WI38 (cell line): Measurements from ENCODE around the gene RFX2.
"Not testable (repeated sequence)": the region's sequence is repeated elsewhere in the genome, so short reads cannot be mapped to it uniquely, and the experiment has no call there.

ENCODE experiments used
- H3K4me3 ChIP-seq: 2 replicates; pipeline ENCODE4 v1.5.1; 2011; ENCODE audit warnings: low read depth, mild to moderate bottlenecking, control low read depth, low read length
- TF ChIP-seq, protein P1 (sequence below): IDR thresholded peaks from 2 replicates; pipeline ENCODE4 v1.5.1; 2012; ENCODE audit warnings: low read depth, mild to moderate bottlenecking, control low read depth, low read length

The RFX2 gene

GRCh38 chr19:6074709-6075403, 35.4 kb downstream of the RFX2 start:
- TF ChIP-seq, protein P1, sequence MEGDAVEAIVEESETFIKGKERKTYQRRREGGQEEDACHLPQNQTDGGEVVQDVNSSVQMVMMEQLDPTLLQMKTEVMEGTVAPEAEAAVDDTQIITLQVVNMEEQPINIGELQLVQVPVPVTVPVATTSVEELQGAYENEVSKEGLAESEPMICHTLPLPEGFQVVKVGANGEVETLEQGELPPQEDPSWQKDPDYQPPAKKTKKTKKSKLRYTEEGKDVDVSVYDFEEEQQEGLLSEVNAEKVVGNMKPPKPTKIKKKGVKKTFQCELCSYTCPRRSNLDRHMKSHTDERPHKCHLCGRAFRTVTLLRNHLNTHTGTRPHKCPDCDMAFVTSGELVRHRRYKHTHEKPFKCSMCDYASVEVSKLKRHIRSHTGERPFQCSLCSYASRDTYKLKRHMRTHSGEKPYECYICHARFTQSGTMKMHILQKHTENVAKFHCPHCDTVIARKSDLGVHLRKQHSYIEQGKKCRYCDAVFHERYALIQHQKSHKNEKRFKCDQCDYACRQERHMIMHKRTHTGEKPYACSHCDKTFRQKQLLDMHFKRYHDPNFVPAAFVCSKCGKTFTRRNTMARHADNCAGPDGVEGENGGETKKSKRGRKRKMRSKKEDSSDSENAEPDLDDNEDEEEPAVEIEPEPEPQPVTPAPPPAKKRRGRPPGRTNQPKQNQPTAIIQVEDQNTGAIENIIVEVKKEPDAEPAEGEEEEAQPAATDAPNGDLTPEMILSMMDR: no peak
- no peak overlapping the region for H3K4me3 ChIP-seq

DNA sequence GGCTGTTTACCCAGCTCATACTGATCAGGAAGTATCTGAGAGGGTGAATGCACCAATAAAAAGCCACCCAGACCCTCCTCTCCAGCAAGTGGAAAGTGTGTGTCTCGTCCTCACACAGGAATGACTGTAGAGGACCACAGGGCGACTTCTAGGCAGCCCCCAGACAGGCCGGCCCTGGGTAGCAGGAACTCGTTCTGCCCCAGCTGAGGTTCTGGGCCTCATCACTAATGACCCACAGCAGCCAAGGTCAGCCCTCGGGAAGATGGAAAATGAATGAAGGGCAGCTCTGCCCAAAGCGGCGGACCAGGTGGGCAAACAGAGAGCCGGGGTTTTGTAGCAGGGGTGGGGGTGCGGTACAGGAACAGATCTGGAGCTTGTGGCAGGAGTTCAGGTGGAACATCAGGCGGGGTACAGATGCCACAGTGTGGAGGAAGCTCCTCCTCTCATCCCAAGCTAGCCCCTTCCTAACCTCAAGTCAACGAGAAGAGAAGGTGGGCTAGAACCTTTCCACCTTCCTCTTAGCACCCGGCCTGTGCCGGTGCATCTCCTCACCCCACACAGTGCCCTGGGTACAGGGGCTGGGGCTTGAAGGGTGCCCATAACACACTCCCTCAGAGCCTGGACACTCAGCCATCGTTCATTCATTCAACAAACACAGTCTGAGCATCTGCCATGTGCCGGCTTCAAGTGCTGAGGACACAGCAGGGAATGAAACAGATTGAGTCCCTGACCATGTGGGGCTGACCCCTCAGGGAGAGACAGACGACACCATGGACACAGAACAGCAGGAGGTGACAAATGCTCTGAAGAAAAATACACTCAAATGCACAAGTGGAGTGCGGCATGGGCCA, 36.2 kb downstream of the RFX2 start:
- TF ChIP-seq, protein P1: no peak
- H3K4me3 ChIP-seq: no peak overlapping the region

- not testable (repeated sequence) for H3K4me3 ChIP-seq
These were observed 37.1 kb downstream of the RFX2 start for GRCh38 chr19:6073233-6073632.

GRCh38 chr19:6071875-6072274, 38.4 kb downstream of the RFX2 start:
- TF ChIP-seq, protein P1: no peak
- no peak overlapping the region for H3K4me3 ChIP-seq

DNA sequence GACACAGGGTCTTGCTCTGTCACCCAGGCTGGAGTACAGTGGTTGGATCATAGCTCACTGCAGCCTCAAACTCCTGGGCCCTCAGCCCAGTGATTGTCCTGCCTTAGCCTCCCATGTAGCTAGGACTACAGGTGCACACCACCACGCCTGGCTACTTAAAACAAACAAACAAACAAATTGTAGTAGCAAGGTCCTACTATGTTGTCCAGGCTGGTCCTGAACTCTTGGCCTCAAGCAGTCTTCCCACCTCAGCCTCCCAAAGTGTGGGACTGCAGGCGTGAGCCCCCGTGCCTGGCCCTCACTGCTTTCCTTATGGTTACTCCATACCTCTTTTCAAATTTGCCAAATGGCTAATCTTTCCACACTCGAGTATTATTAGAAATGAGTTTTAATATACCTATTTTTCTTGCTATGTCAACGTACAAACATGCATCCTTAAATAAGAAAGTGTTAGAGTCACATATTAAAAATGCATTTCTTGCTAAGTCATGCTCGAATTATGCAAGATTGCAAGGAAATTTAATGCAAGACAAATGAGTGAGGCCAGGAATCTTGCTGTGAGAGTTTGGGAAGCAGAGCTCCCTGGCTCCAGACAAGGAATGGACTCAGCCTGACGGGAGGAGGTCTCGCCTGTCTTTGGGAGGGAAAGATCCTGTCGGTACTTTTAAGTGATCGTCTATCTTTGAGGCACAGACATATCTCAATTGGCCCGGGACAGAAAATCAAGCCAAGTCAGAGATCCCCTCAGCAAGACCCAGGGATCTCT, 39.4 kb downstream of the RFX2 start:
- TF ChIP-seq, protein P1: no peak
- no peak overlapping the region for H3K4me3 ChIP-seq

GRCh38 chr19:6070207-6070681, 40.1 kb downstream of the RFX2 start:
- TF ChIP-seq, protein P1: no peak
- no peak overlapping the region for H3K4me3 ChIP-seq

- TF ChIP-seq, protein P1: no peak
- H3K4me3 ChIP-seq: no peak overlapping the region
These were observed 41.0 kb downstream of the RFX2 start for GRCh38 chr19:6069268-6069791.
